HG02870 (cell line): ENCODE results near the gene TBPL1.

Experiments
- ATAC-seq: cut with Tn5 transposase; IDR thresholded peaks from one replicate; pipeline ENCODE4 v1.9.1; 2021; ENCODE audit warnings: mild to moderate bottlenecking, moderate library complexity; ENCODE audit not compliant: unreplicated experiment

Gene TBPL1

DNA sequence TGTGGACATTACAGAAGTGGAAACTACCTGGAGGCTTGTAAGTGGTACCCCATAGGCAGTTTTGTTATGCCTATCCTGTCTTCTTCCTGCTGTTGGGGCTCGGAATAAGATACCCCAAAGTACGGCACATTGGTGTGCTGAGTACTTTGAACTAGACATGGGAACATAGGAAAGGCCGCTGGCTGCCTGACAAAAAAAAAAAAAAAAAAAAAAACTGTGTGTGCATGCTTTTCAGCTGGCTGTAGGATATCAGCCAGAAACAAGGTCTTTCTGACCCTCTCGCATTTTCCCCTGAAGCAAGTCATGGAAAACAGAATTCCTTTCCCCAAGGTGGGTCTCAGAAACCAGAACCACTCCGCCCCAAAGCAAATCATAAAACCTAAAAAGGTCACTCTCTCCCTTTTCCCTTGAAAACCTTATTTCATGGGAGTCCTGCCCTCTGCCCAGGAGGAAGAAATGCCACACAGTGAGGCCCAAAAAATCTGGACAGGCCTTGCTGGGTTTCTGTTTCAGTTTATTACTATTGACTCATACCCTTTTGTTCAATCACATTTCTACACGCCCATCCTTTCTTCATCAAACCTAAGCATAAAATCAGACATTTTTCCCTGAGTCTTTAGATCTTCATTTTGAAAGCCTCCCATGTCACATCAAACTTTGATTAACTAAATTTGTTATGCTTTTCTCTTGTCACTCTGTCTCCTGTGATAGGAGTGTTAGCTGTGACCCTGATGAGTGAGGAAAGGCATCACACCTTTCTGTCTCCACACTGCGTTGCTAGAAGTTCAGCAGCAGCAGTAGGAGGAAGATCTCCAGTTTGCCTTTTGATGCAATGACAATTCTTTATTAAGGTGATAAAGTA is 82.2 kb downstream of the TBPL1 start:
- no peak for ATAC-seq

DNA sequence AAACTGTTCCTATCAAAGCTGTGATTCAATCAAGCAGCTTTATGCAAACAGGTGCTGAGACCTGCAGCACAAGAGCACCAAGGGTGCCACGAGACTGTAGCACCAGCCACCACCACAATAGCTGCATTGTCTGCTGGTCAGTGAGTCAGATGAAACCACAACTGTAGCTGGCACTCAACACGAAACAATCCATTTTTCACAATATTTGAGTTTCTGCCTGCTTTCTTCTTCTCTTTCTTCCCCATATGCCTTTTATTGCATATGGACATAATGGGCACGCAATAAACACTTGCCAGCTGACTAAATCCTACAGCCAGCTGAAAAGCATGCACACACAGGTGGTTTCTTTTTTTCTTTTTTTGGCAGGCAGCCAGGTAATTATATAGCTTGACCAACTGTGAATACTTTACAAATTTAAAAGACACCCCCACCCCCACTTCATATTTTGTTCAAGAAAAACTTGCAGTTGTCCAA is 82.8 kb downstream of the TBPL1 start:
- ATAC-seq: no peak

DNA sequence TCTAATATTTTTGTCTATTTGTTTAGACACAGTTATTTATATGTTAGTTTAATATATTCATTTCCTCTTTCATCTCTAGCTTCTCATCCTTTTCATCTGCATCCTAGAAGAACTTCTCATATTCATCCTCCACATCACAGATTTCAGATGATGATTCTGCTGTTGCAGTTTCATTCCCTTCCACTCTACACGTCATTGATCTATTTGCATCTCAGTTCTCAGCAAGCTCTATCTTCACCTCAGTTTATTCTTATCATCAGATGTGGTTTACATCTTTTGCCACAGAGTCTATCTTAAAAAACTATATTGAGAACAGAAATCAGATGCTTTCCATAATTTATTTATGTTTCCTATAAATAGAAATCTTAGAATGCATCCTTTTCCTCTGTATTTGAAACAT is 86.1 kb downstream of the TBPL1 start:
- ATAC-seq: no peak
